Spleen (tissue), 11 donors: ENCODE results near the gene PLAAT3. TPM values are rescaled to one million over a fixed set of nuclear protein-coding genes. Genes with fewer than 3 reads are reported as not detected.

ENCODE experiments used
- DNase-seq: peaks from one replicate; pipeline ENCODE4 v3.0.0-alpha.2; 2020
- H3K27ac ChIP-seq, 8 donors: fragments of 200-600 bp; sonication (generic) in 7 of 8; 1 replicate in 4 of 8; 2 replicates in 4 of 8; pipeline versions ENCODE4 v1.5.0 to v1.8.0; 2016 to 2021; ENCODE audit warnings: inconsistent platforms in 4 of 8, mild to moderate bottlenecking in 4 of 8, moderate library complexity in 1 of 8
- H3K27me3 ChIP-seq, 7 donors: fragments of 200-600 bp; sonication (generic) in 6 of 7; replicated peaks in 1 of 7; 1 replicate in 4 of 7; 2 replicates in 3 of 7; pipeline versions ENCODE4 v1.5.0 to v1.8.0; 2016 to 2021; ENCODE audit warnings: inconsistent platforms in 3 of 7, mild to moderate bottlenecking in 1 of 7
- H3K36me3 ChIP-seq, 6 donors: fragments of 200-600 bp; sonication (generic) in 5 of 6; 1 replicate in 4 of 6; 2 replicates in 2 of 6; pipeline versions ENCODE4 v1.5.0 to v1.8.0; 2016 to 2021; ENCODE audit warnings: inconsistent platforms in 2 of 6
- H3K4me1 ChIP-seq, 6 donors: fragments of 200-600 bp; sonication (generic) in 5 of 6; 1 replicate in 3 of 6; 2 replicates in 3 of 6; pipeline versions ENCODE4 v1.5.0 to v1.8.0; 2016 to 2021; ENCODE audit warnings: inconsistent platforms in 3 of 6
- H3K4me3 ChIP-seq, 8 donors: fragments of 200-600 bp; sonication (generic) in 7 of 8; 1 replicate in 4 of 8; 2 replicates in 4 of 8; pipeline versions ENCODE4 v1.5.0 to v1.8.0; 2016 to 2021; ENCODE audit warnings: inconsistent platforms in 4 of 8, mild to moderate bottlenecking in 4 of 8, moderate library complexity in 2 of 8
- H3K9me3 ChIP-seq, 8 donors: fragments of 200-600 bp; sonication (generic) in 7 of 8; 1 replicate in 4 of 8; 2 replicates in 4 of 8; pipeline versions ENCODE4 v1.5.0 to v1.8.0; 2016 to 2021; ENCODE audit warnings: inconsistent platforms in 4 of 8
- CTCF ChIP-seq, 11 experiments: fragments of 200-600 bp in 7 of 11; fragments of 450-650 bp in 4 of 11; sonication (generic) in 4 of 11; IDR thresholded peaks in 8 of 11; conservative IDR thresholded peaks in 3 of 11; 1 replicate in 7 of 11; 2 replicates in 4 of 11; pipeline versions ENCODE4 v1.4.0 to v1.8.0; 2016 to 2021; ENCODE audit warnings: antibody characterized with exemption in 11 of 11, inconsistent platforms in 4 of 11, mild to moderate bottlenecking in 1 of 11
- POLR2A ChIP-seq, 3 donors: fragments of 450-650 bp; IDR thresholded peaks; one replicate each; pipeline ENCODE4 v1.5.1; 2017; ENCODE audit warnings: antibody characterized with exemption in 3 of 3, mild to moderate bottlenecking in 1 of 3
- POLR2AphosphoS5 ChIP-seq, 3 donors: sonication (generic); formaldehyde crosslinking; IDR thresholded peaks; one replicate each; pipeline ENCODE4 v1.5.1; 2017; ENCODE audit warnings: antibody characterized with exemption in 3 of 3
- WGBS, 5 donors: extraction: QIAGEN DNeasy Blood & Tissue Kit in 3 of 5; methylation state at CpG; one replicate each; pipeline versions ENCODE4 v1.1.5 to v1.1.7; 2013 to 2018; 5-methylcytosine and 5-hydroxymethylcytosine counted together
- intact Hi-C: fragments of 100-400 bp; cut with DNase I; formaldehyde crosslinking; loops from one replicate; pipeline ENCODE4 v1.15.0; 2023; ENCODE audit warnings: low total_unique reads
- polyA plus RNA-seq, 3 donors: library from polyadenylated mRNA; stranded (reverse); fragments of 200-250 nt; gene quantifications; one replicate each; pipeline ENCODE4 v1.2.1, GENCODE V29; 2013
- total RNA-seq, 7 donors: library from RNA; depleted of rRNA in 3 of 7; stranded (reverse); fragments of >200 nt in 3 of 7; fragmentation: NEBNext Ultra II Directional in 4 of 7; extraction: Animal tissue kit (Norgen Biotek cat#: 25700) in 4 of 7; gene quantifications; one replicate each; pipeline versions ENCODE4 v1.1.0 to v1.2.1, GENCODE V29; 2016 to 2021
- donor health status: healthy with polysubstance abuse.
- donor health status: DM: no; HTN: no; CAD: no; lungs with moderate emphysema.
- donor health status: DM: no; HTN: no; CAD: no.
- donor health status: Bipolar disorder and iron deficiency.
- donor health status: healthy.
- donor health status: DM: no; HTN: no; CAD: no.
- donor health status: DM: yes; HTN: yes; CAD: no.

The PLAAT3 gene
- total and polyA plus RNA-seq, 10 donors = 14.5 to 35.1 (median 24.7) TPM

- WGBS, 5 donors = 73 to 90% (median 84%) methylated on average over 2 of the region's 2 CpGs
- intact Hi-C loops = no loop called here
Measured at GRCh38 chr11:63527667-63528066, 86.6 kb downstream of the PLAAT3 start.

More at GRCh38 chr11:63527667-63528066, 86.6 kb downstream of the PLAAT3 start:
- Histone ChIP-seq H3K4me1 (peaks cover 8 to 35% (median 16%) of the 10 kb centered on the region in 6 donors), H3K9me3 (peaks cover 0 to 11% (median 3%) of the 10 kb centered on the region in 8 donors), H3K36me3 (no peaks in the 10 kb centered on the region), H3K4me3 (no peak overlapping the region), H3K27ac (no peak overlapping the region), H3K27me3 (no peaks in the 10 kb centered on the region)
- no peak for DNase-seq
- TF ChIP-seq POLR2A (IDR thresholded peaks at IDR 0.05) (no peak), CTCF (IDR thresholded peaks at IDR 0.05 in 8 of 11, conservative IDR thresholded peaks at IDR 0.05 in 3 of 11) (no peak), POLR2AphosphoS5 (IDR thresholded peaks at IDR 0.05) (no peak)

Other genes with a start within 250 kb of the PLAAT3 start
- not detected for gene SLC22A9, start 244.6 kb downstream of the PLAAT3 start, total RNA-seq
- under 1 TPM in 1 of 3 donors, not detected in 2; 0.06 TPM for gene SLC22A9, start 244.6 kb downstream of the PLAAT3 start, polyA plus RNA-seq
- under 1 TPM in 4 of 7 donors, not detected in 3; 0.22 to 0.54 (median 0.30) TPM for gene PLAAT5, start 123.3 kb downstream of the PLAAT3 start, total RNA-seq
- gene PLAAT5, start 123.3 kb downstream of the PLAAT3 start, polyA plus RNA-seq = under 1 TPM in 2 of 3 donors, not detected in 1; 0.10 to 0.11 TPM
- gene LGALS12, start 108.3 kb downstream of the PLAAT3 start, total RNA-seq = 1 to 10 TPM in 4 of 7 donors, under 1 TPM in 2, not detected in 1; 0.88 to 3.5 (median 2.0) TPM
- gene LGALS12, start 108.3 kb downstream of the PLAAT3 start, polyA plus RNA-seq = under 1 TPM; 0.24 to 0.30 (median 0.26) TPM
- gene PLAAT4, start 77.6 kb downstream of the PLAAT3 start, total RNA-seq = 100 to 1,000 TPM in 1 of 7 donors, 10 to 100 TPM in 6; 55.6 to 101 (median 65.3) TPM
- gene PLAAT4, start 77.6 kb downstream of the PLAAT3 start, polyA plus RNA-seq = 100 to 1,000 TPM in 1 of 3 donors, 10 to 100 TPM in 2; 78.6 to 105 (median 98.6) TPM
- 1 to 10 TPM in 1 of 7 donors, not detected in 6; 1.3 TPM for gene PLAAT2, start 51.1 kb downstream of the PLAAT3 start, total RNA-seq
- under 1 TPM in 2 of 3 donors, not detected in 1; 0.16 to 0.18 TPM for gene PLAAT2, start 51.1 kb downstream of the PLAAT3 start, polyA plus RNA-seq
- 10 to 100 TPM; 43.4 to 58.5 (median 46.3) TPM for gene ATL3, start 56.9 kb upstream of the PLAAT3 start, total RNA-seq
- gene ATL3, start 56.9 kb upstream of the PLAAT3 start, polyA plus RNA-seq = 10 to 100 TPM in 1 of 3 donors, 1 to 10 TPM in 2; 5.7 to 10.9 (median 8.2) TPM
- 100 to 1,000 TPM in 4 of 7 donors, 10 to 100 TPM in 3; 66.7 to 166 (median 101) TPM for gene RTN3, start 67.1 kb upstream of the PLAAT3 start, total RNA-seq
- gene RTN3, start 67.1 kb upstream of the PLAAT3 start, polyA plus RNA-seq = 10 to 100 TPM; 17.6 to 24.9 (median 24.8) TPM
- gene ZFTA, start 154.3 kb upstream of the PLAAT3 start, total RNA-seq = 10 to 100 TPM in 4 of 7 donors, 1 to 10 TPM in 3; 7.7 to 16.9 (median 10.3) TPM
- gene ZFTA, start 154.3 kb upstream of the PLAAT3 start, polyA plus RNA-seq = 1 to 10 TPM; 3.8 to 6.3 (median 4.5) TPM
- 10 to 100 TPM in 6 of 7 donors, 1 to 10 TPM in 1; 10.0 to 16.8 (median 13.8) TPM for gene SPINDOC, start 199.0 kb upstream of the PLAAT3 start, total RNA-seq
- gene SPINDOC, start 199.0 kb upstream of the PLAAT3 start, polyA plus RNA-seq = 10 to 100 TPM in 1 of 3 donors, 1 to 10 TPM in 2; 5.1 to 12.9 (median 6.9) TPM
- 10 to 100 TPM; 41.2 to 67.3 (median 48.6) TPM for gene MARK2, start 224.7 kb upstream of the PLAAT3 start, total RNA-seq
- gene MARK2, start 224.7 kb upstream of the PLAAT3 start, polyA plus RNA-seq = 10 to 100 TPM in 1 of 3 donors, 1 to 10 TPM in 2; 6.9 to 23.3 (median 7.0) TPM